Endodermal cell (in vitro differentiated cells): Measurements from ENCODE around the gene CA5A. TPM values are rescaled to one million over a fixed set of nuclear protein-coding genes. Genes with fewer than 3 reads are reported as not detected.

Experiments
- DNase-seq: peaks from one replicate; pipeline ENCODE4 v3.0.0-alpha.2; 2017
- H3K27ac ChIP-seq: 2 replicates; pipeline ENCODE4 v1.5.1; 2013; ENCODE audit warnings: mild to moderate bottlenecking, low read depth, low read length, moderate library complexity
- H3K27me3 ChIP-seq: 2 replicates; pipeline ENCODE4 v1.6.1; 2013; ENCODE audit warnings: mild to moderate bottlenecking, low read length, moderate library complexity; ENCODE audit not compliant: insufficient read depth, control insufficient read depth, poor library complexity, severe bottlenecking
- H3K36me3 ChIP-seq: 2 replicates; pipeline ENCODE4 v1.7.0; 2013; ENCODE audit warnings: mild to moderate bottlenecking, low read length, moderate library complexity; ENCODE audit not compliant: control insufficient read depth, insufficient read depth
- H3K4me1 ChIP-seq: one replicate; pipeline ENCODE4 v1.7.0; 2013; ENCODE audit warnings: low read length; ENCODE audit not compliant: control insufficient read depth, insufficient read depth
- H3K4me3 ChIP-seq: 2 replicates; pipeline ENCODE4 v1.5.1; 2013; ENCODE audit warnings: mild to moderate bottlenecking, low read length, moderate library complexity
- H3K9ac ChIP-seq: 2 replicates; pipeline ENCODE4 v1.6.1; 2013; ENCODE audit warnings: mild to moderate bottlenecking, low read length, moderate library complexity; ENCODE audit not compliant: poor library complexity, severe bottlenecking; ENCODE audit errors: extremely low read depth
- H3K9me3 ChIP-seq: 2 replicates; pipeline ENCODE4 v1.6.1; 2013; ENCODE audit warnings: mild to moderate bottlenecking, low read length, moderate library complexity; ENCODE audit not compliant: control insufficient read depth
- H3K27ac Mint-ChIP-seq: 2 replicates; pipeline ENCODE4 v1.8.0; 2020; ENCODE audit warnings: mixed read lengths
- H3K27me3 Mint-ChIP-seq: 2 replicates; pipeline ENCODE4 v1.8.0; 2021; ENCODE audit warnings: mild to moderate bottlenecking, mixed read lengths; ENCODE audit not compliant: insufficient read depth
- H3K36me3 Mint-ChIP-seq: 2 replicates; pipeline ENCODE4 v1.8.0; 2020; ENCODE audit warnings: low read depth, mixed read lengths
- H3K4me1 Mint-ChIP-seq: 2 replicates; pipeline ENCODE4 v1.8.0; 2020; ENCODE audit warnings: mixed read lengths
- H3K4me3 Mint-ChIP-seq: 2 replicates; pipeline ENCODE4 v1.8.0; 2020; ENCODE audit warnings: mild to moderate bottlenecking, moderate library complexity, mixed read lengths
- H3K9me3 Mint-ChIP-seq: 2 replicates; pipeline ENCODE4 v1.8.0; 2020; ENCODE audit warnings: mild to moderate bottlenecking, mixed read lengths
- CTCF ChIP-seq: fragments of 200-600 bp; sonication (generic); conservative IDR thresholded peaks from 2 replicates; pipeline ENCODE4 v1.5.0; 2021; ENCODE audit warnings: antibody characterized with exemption, mild to moderate bottlenecking
- WGBS, 2 experiments: methylation state at CpG; one replicate each; pipeline versions ENCODE4 v1.1.5 to v1.1.7; 2013; ENCODE audit warnings: missing lambda C conversion rate in 2 of 2, mixed read lengths in 1 of 2; ENCODE audit not compliant: insufficient coverage in 1 of 2, insufficient read length in 1 of 2; 5-methylcytosine and 5-hydroxymethylcytosine counted together
- total RNA-seq, 2 donors: library from RNA; stranded (reverse); fragmentation: NEBNext Ultra II Directional in 1 of 2; extraction: Animal tissue kit (Norgen Biotek cat#: 25700) in 1 of 2; gene quantifications; 2 replicates in 1 of 2; 3 replicates in 1 of 2; pipeline ENCODE4 v1.2.1, GENCODE V29; 2021

The CA5A gene
- total RNA-seq, 2 donors from 2014 or later, result not detected

DNA sequence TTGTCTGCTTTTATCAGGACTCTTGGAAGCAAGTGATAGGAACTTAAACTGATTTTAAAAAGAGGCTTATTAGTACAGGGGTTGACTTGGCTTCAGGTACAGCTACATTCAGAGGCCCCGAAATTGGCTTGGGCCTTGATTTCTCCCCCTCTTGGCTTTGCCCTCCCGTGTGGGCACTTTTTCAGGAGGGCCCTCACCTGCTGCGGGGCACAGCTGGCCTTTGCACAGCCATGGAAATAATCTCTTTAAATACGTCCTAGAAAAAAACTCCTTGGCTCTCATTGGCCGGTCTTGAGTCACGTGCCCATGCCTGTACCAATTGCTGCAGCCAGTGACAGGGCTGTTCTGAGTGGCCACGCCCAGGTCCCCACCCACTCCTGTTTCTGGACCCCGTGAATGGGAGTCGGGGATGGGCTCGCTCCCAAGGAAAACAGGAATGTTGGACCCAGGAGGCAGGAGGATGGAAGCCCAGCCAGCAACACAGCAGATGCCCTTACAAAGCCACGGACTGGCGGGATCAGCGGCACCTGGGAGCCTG is 15.0 kb downstream of the CA5A start:
- Histone ChIP-seq H3K4me1 (no peaks in the 10 kb centered on the region), H3K9ac (no peak overlapping the region), H3K9me3 (no peaks in the 10 kb centered on the region), H3K27me3 (no peaks in the 10 kb centered on the region), H3K36me3 (no peaks in the 10 kb centered on the region), H3K4me3 (no peak overlapping the region), H3K27ac (no peak overlapping the region)
- 86 to 91% methylated on average over 4 to 13 of the region's 13 CpGs for WGBS, 2 experiments
- H3K4me3 Mint-ChIP-seq, result no peak overlapping the region
- H3K9me3 Mint-ChIP-seq, result no peaks in the 10 kb centered on the region
- peaks cover 7% of the 10 kb centered on the region for H3K4me1 Mint-ChIP-seq
- TF ChIP-seq CTCF, result no peak
- H3K27me3 Mint-ChIP-seq, result peaks cover 2% of the 10 kb centered on the region
- H3K36me3 Mint-ChIP-seq, result no peaks in the 10 kb centered on the region
- H3K27ac Mint-ChIP-seq, result no peak overlapping the region
- no peak for DNase-seq

DNA sequence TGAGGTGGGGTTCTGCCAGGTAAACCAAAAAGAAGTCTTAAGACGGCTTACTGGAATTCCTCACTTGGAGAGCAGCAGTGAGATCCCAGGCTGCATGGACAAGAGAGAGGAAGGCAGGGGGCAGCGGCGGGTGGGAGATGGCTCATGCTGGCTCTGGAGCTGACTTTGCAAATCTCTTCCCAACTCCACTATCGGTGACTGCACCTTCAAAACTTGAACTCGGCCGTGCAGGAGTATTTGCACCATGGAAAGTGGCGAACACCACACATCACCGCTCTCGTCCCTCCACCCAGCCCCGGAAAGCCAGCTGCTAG is 16.7 kb downstream of the CA5A start:
- Histone ChIP-seq H3K9ac (no peak overlapping the region), H3K4me3 (no peak overlapping the region), H3K36me3 (no peaks in the 10 kb centered on the region), H3K27ac (no peak overlapping the region), H3K9me3 (no peaks in the 10 kb centered on the region), H3K4me1 (no peaks in the 10 kb centered on the region), H3K27me3 (no peaks in the 10 kb centered on the region)
- peak; percentile 57 for TF ChIP-seq CTCF
- peak; percentile 84 for DNase-seq
- WGBS, 2 experiments, result 81% methylated on average over 10 of the region's 10 CpGs; no CpG with 5 or more reads in 1 of the 2 experiments
- H3K9me3 Mint-ChIP-seq, result no peaks in the 10 kb centered on the region
- H3K4me3 Mint-ChIP-seq, result no peak overlapping the region
- no peaks in the 10 kb centered on the region for H3K36me3 Mint-ChIP-seq
- no peak overlapping the region for H3K27ac Mint-ChIP-seq
- no peaks in the 10 kb centered on the region for H3K27me3 Mint-ChIP-seq
- peaks cover 7% of the 10 kb centered on the region for H3K4me1 Mint-ChIP-seq

- 91 to 92% methylated on average over 19 to 37 of the region's 37 CpGs for WGBS, 2 experiments
- peaks cover under 1% of the 10 kb centered on the region for H3K27me3 Mint-ChIP-seq
- no peaks in the 10 kb centered on the region for H3K9me3 Mint-ChIP-seq
- Histone ChIP-seq H3K36me3 (no peaks in the 10 kb centered on the region), H3K27me3 (no peaks in the 10 kb centered on the region), H3K4me3 (no peak overlapping the region), H3K27ac (no peak overlapping the region), H3K4me1 (no peaks in the 10 kb centered on the region), H3K9ac (no peak overlapping the region), H3K9me3 (no peaks in the 10 kb centered on the region)
- H3K27ac Mint-ChIP-seq, result no peak overlapping the region
- peaks cover 7% of the 10 kb centered on the region for H3K4me1 Mint-ChIP-seq
- H3K36me3 Mint-ChIP-seq, result no peaks in the 10 kb centered on the region
- H3K4me3 Mint-ChIP-seq, result no peak overlapping the region
- no peak for TF ChIP-seq CTCF
- no peak for DNase-seq
Observed at GRCh38 chr16:87918866-87919680, 17.3 kb downstream of the CA5A start.
